ENCODE data around the gene ARID3C. TPM values are rescaled to one million over a fixed set of nuclear protein-coding genes. Genes with fewer than 3 reads are reported as not detected.

Gene ARID3C
- total RNA-seq, 4 donors from 2014 or later: not detected

GRCh38 chr9:34648673-34649072 lies 19.8 kb upstream of the ARID3C start:
- no peaks in the 10 kb centered on the region for H3K9me3 ChIP-seq
- no peak for ATAC-seq
- H3K4me1 ChIP-seq: peaks cover 2 to 63% (median 40%) of the 10 kb centered on the region in 3 donors
- H3K27me3 ChIP-seq: no peaks in the 10 kb centered on the region
- peaks cover 0 to 24% of the 10 kb centered on the region in 2 donors for H3K36me3 ChIP-seq
- H3K4me3 ChIP-seq: no peak overlapping the region
- peak overlapping the region in 2 of 4 donors; percentile 87 to 94 for H3K27ac ChIP-seq
- WGBS, 2 donors (ENCODE audit: low coverage in 1 of 2): 82 to 90% methylated on average over 4 of the region's 8 CpGs
- TF ChIP-seq EP300 (IDR thresholded peaks at IDR 0.05) (no peak), CTCF (IDR thresholded peaks at IDR 0.05) (no peak), POLR2AphosphoS5 (IDR thresholded peaks at IDR 0.05) (no peak), POLR2A (IDR thresholded peaks at IDR 0.05) (no peak)

GRCh38 chr9:34647651-34648050 lies 18.8 kb upstream of the ARID3C start:
- TF ChIP-seq CTCF (IDR thresholded peaks at IDR 0.05) (no peak), POLR2AphosphoS5 (IDR thresholded peaks at IDR 0.05) (no peak), EP300 (IDR thresholded peaks at IDR 0.05) (no peak), POLR2A (IDR thresholded peaks at IDR 0.05) (no peak)
- peaks cover 0 to 24% of the 10 kb centered on the region in 2 donors for H3K36me3 ChIP-seq
- H3K4me3 ChIP-seq: peak overlapping the region; percentile 62 to 69
- 26 to 60% methylated on average over 1 to 4 of the region's 10 CpGs for WGBS, 2 donors (ENCODE audit: low coverage in 1 of 2)
- H3K4me1 ChIP-seq: peaks cover 2 to 53% (median 30%) of the 10 kb centered on the region in 3 donors
- H3K27ac ChIP-seq: peak overlapping the region in 3 of 4 donors; percentile 87 to 94 (median 89)
- ATAC-seq: no peak
- no peaks in the 10 kb centered on the region for H3K27me3 ChIP-seq
- no peaks in the 10 kb centered on the region for H3K9me3 ChIP-seq

- Histone ChIP-seq H3K27me3 (no peaks in the 10 kb centered on the region), H3K27ac (peak overlapping the region; percentile 65 to 94 (median 88)), H3K4me3 (peak overlapping the region; percentile 62 to 69), H3K36me3 (peaks cover 0 to 24% of the 10 kb centered on the region in 2 donors), H3K9me3 (no peaks in the 10 kb centered on the region), H3K4me1 (peaks cover 2 to 47% (median 24%) of the 10 kb centered on the region in 3 donors)
- 0% methylated on average over 1 to 3 of the region's 8 CpGs for WGBS, 2 donors (ENCODE audit: low coverage in 1 of 2)
- TF ChIP-seq POLR2A (IDR thresholded peaks at IDR 0.05): no peak
- no peak for TF ChIP-seq CTCF (IDR thresholded peaks at IDR 0.05)
- no peak for TF ChIP-seq POLR2AphosphoS5 (IDR thresholded peaks at IDR 0.05)
- TF ChIP-seq EP300 (IDR thresholded peaks at IDR 0.05): no peak
- no peak for ATAC-seq
These were observed 18.2 kb upstream of the ARID3C start for GRCh38 chr9:34647084-34647403.

- WGBS, 2 donors (ENCODE audit: low coverage in 1 of 2): 13 to 87% methylated on average over 2 to 7 of the region's 43 CpGs
- H3K27ac ChIP-seq: peak within 1 kb of the TSS; percentile 65 to 94 (median 88)
- peak; percentile 91 for ATAC-seq
These were observed 17.6 kb upstream of the ARID3C start, which contains the start of gene GALT for GRCh38 chr9:34646211-34647083. GALT (plus strand) TSS chr9:34646675; CDS start chr9:34646705, 30 bp downstream.

More at GRCh38 chr9:34646211-34647083, 17.6 kb upstream of the ARID3C start, which contains the start of gene GALT:
- Histone ChIP-seq H3K27me3 (no peaks in the 10 kb centered on the region), H3K36me3 (peaks cover 0 to 24% of the 10 kb centered on the region in 2 donors), H3K4me1 (peaks cover 2 to 41% (median 21%) of the 10 kb centered on the region in 3 donors), H3K4me3 (peak within 1 kb of the TSS; percentile 62 to 69), H3K9me3 (no peaks in the 10 kb centered on the region)
- TF ChIP-seq EP300 (IDR thresholded peaks at IDR 0.05): no peak
- peak; percentile 16 to 45 for TF ChIP-seq POLR2A (IDR thresholded peaks at IDR 0.05)
- TF ChIP-seq POLR2AphosphoS5 (IDR thresholded peaks at IDR 0.05): peak; percentile 67
- TF ChIP-seq CTCF (IDR thresholded peaks at IDR 0.05): peak in 3 of 4 experiments; percentile 41 to 59 (median 49)

Data from gastroesophageal sphincter (tissue), 4 donors.